ENCODE measurements around the gene SLC25A26.

DNA sequence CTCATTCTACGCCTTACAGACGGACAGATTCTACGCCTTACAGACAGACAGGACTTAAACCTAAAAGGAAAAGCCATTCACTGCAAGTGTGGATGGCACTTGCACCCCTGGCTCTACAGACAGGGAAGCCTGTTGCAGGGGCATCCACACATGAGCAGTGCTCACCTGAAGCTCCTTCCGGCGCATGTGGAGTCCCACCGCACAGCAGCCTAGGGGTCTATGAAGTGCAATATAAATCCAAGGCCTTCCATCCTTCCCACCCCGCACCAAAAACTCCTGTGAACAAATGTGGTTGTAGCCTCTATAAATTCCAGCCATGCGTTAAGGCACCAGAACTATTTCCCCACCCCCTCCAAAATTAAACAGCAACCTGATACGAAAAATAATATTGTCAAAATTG is 158.8 kb downstream of the SLC25A26 start:
- TF ChIP-seq, protein P1, sequence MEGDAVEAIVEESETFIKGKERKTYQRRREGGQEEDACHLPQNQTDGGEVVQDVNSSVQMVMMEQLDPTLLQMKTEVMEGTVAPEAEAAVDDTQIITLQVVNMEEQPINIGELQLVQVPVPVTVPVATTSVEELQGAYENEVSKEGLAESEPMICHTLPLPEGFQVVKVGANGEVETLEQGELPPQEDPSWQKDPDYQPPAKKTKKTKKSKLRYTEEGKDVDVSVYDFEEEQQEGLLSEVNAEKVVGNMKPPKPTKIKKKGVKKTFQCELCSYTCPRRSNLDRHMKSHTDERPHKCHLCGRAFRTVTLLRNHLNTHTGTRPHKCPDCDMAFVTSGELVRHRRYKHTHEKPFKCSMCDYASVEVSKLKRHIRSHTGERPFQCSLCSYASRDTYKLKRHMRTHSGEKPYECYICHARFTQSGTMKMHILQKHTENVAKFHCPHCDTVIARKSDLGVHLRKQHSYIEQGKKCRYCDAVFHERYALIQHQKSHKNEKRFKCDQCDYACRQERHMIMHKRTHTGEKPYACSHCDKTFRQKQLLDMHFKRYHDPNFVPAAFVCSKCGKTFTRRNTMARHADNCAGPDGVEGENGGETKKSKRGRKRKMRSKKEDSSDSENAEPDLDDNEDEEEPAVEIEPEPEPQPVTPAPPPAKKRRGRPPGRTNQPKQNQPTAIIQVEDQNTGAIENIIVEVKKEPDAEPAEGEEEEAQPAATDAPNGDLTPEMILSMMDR (IDR thresholded peaks at IDR 0.05): no peak
- no peak for TF ChIP-seq POLR2A (IDR thresholded peaks at IDR 0.05)
